OCI-LY3 (cell line): ENCODE results near the gene OPHN1.

Experiments used
- H2AFZ ChIP-seq: fragments of 200-600, 300-600 bp; shearing (Covaris generic); 2 replicates; pipeline ENCODE4 v1.6.0; 2014; ENCODE audit warnings: antibody characterized with exemption, low read depth, low read length
- H3K27ac ChIP-seq: fragments of 200-600, 300-600 bp; sonication (generic); 2 replicates; pipeline ENCODE4 v1.5.1; 2014; ENCODE audit warnings: mild to moderate bottlenecking, low read length, moderate library complexity, mixed read lengths
- H3K27me3 ChIP-seq: fragments of 200-600, 300-600 bp; sonication (generic); 2 replicates; pipeline ENCODE4 v1.6.1; 2014; ENCODE audit warnings: low read depth, low read length, mixed read lengths
- H3K36me3 ChIP-seq: fragments of 200-600, 300-600 bp; sonication (generic); replicated peaks from 2 replicates; pipeline ENCODE3; 2014; ENCODE audit warnings: low read depth, low read length, mixed read lengths
- H3K4me1 ChIP-seq: fragments of 300-600, 200-600 bp; sonication (generic); 2 replicates; pipeline ENCODE4 v1.6.1; 2014; ENCODE audit warnings: low read length, mixed read lengths
- H3K4me2 ChIP-seq: fragments of 200-600, 300-600 bp; sonication (generic); 2 replicates; pipeline ENCODE4 v1.6.1; 2014; ENCODE audit warnings: low read length, mixed read lengths
- H3K4me3 ChIP-seq: fragments of 300-600, 200-600 bp; sonication (generic); 2 replicates; pipeline ENCODE4 v1.5.1; 2014; ENCODE audit warnings: antibody characterized with exemption, mild to moderate bottlenecking, low read length, moderate library complexity
- H3K79me2 ChIP-seq: fragments of 300-600, 200-600 bp; shearing (Covaris generic); 2 replicates; pipeline ENCODE4 v1.6.1; 2014; ENCODE audit warnings: mild to moderate bottlenecking, low read length, mixed read lengths
- H3K9ac ChIP-seq: fragments of 300-600, 200-600 bp; shearing (Covaris generic); 2 replicates; pipeline ENCODE4 v1.6.0; 2014; ENCODE audit warnings: mild to moderate bottlenecking, low read length, moderate library complexity
- H3K9me3 ChIP-seq: fragments of 200-600, 300-600 bp; shearing (Covaris generic); 2 replicates; pipeline ENCODE4 v1.6.1; 2014; ENCODE audit warnings: low read length, mixed read lengths; ENCODE audit not compliant: insufficient read depth
- H4K20me1 ChIP-seq: fragments of 200-600, 300-600 bp; sonication (generic); 2 replicates; pipeline ENCODE4 v1.6.1; 2016; ENCODE audit warnings: low read length, mixed read lengths; ENCODE audit not compliant: insufficient read depth
- EZH2phosphoT487 ChIP-seq: fragments of 200-600 bp; shearing (Covaris generic); IDR thresholded peaks from 2 replicates; pipeline ENCODE4 v1.6.1; 2018; ENCODE audit warnings: antibody characterized with exemption, mixed run types, low read depth
- TF ChIP-seq, protein P1 (sequence below): fragments of 200-600, 300-600 bp; sonication (generic); IDR thresholded peaks from 2 replicates; pipeline ENCODE4 v1.5.1; 2014; ENCODE audit warnings: antibody characterized with exemption, low read length, low read depth

OPHN1 gene

DNA sequence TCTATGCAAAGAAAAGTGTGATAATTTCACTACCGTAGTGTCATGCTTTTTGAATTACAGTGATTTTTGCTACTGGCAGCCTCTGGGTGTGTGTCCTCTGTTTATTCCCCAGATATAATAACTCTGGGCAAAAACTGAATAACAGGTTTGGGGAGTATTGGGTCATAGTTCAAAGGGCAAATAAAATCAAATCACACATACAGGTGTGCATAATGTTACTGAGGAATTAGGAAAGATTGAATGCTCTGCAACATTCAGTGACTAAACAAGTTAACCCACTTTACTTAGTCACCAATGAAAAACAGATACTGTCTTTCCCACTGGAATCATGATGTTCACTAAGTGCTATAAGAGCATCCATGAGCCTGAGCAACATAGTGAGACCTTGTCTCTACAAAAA, 224.3 kb downstream of the OPHN1 start:
- Histone ChIP-seq H3K4me2 (no peak overlapping the region), H3K9ac (no peak overlapping the region), H3K9me3 (no peaks in the 10 kb centered on the region), H3K4me3 (no peak overlapping the region), H3K4me1 (peaks cover 11% of the 10 kb centered on the region), H3K27me3 (no peaks in the 10 kb centered on the region), H4K20me1 (no peaks in the 10 kb centered on the region), H3K79me2 (no peaks in the 10 kb centered on the region), H3K36me3 (no peaks in the 10 kb centered on the region), H2AFZ (no peak overlapping the region), H3K27ac (no peak overlapping the region)
- TF ChIP-seq EZH2phosphoT487, result no peak
- TF ChIP-seq, protein P1, sequence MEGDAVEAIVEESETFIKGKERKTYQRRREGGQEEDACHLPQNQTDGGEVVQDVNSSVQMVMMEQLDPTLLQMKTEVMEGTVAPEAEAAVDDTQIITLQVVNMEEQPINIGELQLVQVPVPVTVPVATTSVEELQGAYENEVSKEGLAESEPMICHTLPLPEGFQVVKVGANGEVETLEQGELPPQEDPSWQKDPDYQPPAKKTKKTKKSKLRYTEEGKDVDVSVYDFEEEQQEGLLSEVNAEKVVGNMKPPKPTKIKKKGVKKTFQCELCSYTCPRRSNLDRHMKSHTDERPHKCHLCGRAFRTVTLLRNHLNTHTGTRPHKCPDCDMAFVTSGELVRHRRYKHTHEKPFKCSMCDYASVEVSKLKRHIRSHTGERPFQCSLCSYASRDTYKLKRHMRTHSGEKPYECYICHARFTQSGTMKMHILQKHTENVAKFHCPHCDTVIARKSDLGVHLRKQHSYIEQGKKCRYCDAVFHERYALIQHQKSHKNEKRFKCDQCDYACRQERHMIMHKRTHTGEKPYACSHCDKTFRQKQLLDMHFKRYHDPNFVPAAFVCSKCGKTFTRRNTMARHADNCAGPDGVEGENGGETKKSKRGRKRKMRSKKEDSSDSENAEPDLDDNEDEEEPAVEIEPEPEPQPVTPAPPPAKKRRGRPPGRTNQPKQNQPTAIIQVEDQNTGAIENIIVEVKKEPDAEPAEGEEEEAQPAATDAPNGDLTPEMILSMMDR, result no peak

DNA sequence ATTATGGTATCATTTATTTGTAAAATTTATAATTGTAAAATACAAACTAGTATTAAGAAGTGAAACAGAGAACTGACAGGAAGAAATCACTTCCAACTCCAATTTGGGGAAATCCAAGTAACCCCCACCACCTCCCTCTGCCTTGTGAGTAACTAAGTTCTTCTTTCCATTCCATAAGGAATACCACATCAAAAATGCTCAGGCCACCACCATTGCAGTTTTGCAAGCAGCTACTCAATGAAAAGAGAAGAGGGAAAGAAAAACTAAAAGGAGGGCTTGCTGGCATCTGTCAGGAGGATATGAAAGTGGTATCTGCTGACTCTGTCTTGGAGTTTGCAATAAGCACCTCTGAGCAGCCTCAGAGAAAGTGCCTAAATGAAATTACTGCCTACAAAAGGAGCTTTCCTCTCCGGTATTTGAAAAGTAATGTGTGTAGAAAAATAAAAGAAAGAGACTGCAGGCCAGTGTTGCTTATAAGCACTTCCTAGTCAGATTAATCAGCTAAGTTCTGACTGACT, 228.7 kb downstream of the OPHN1 start:
- H3K4me2 ChIP-seq, result peak overlapping the region; percentile 70
- TF ChIP-seq, protein P1, result no peak
- TF ChIP-seq EZH2phosphoT487, result no peak

DNA sequence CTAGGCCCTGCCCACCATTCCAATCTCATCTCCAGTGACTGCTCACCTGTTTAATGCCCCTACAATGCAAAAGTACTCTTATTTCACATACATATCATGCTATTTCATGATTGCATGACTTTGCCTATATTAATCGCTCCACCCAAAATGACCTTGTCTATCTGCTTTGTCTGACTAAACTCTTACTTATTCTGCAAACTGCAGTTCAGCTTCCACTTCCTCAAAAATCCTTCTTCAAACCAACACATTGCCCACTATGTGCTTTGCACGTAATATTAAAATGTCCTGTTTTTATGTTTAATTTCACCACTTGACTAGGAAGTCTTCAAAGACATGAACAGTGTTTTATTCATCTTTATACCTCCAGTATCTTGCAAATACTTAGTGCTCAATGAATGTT, 229.6 kb downstream of the OPHN1 start:
- H3K27ac ChIP-seq, result peak overlapping the region; percentile 73
- H3K4me1 ChIP-seq, result peaks cover 21% of the 10 kb centered on the region
- no peaks in the 10 kb centered on the region for H3K79me2 ChIP-seq
- no peaks in the 10 kb centered on the region for H3K9me3 ChIP-seq
- peak overlapping the region; percentile 7; the same call in 1 of the 2 replicates for H3K9ac ChIP-seq
- peak overlapping the region; percentile 70 for H3K4me2 ChIP-seq
- H2AFZ ChIP-seq, result 0 out of 2 replicates have a peak overlapping the region, but pooled peaks have one; percentile 39
- no peaks in the 10 kb centered on the region for H4K20me1 ChIP-seq
- no peaks in the 10 kb centered on the region for H3K36me3 ChIP-seq
- TF ChIP-seq, protein P1, result no peak
- TF ChIP-seq EZH2phosphoT487, result no peak
- H3K27me3 ChIP-seq, result no peaks in the 10 kb centered on the region
- H3K4me3 ChIP-seq, result peak overlapping the region; percentile 29; the same call in 1 of the 2 replicates

More for the DNA sequence above, 228.7 kb downstream of the OPHN1 start:
- Histone ChIP-seq H3K79me2 (no peaks in the 10 kb centered on the region), H3K9ac (no peak overlapping the region), H2AFZ (no peak overlapping the region), H3K4me1 (peaks cover 21% of the 10 kb centered on the region), H3K9me3 (no peaks in the 10 kb centered on the region), H3K27ac (peak overlapping the region; percentile 73), H4K20me1 (no peaks in the 10 kb centered on the region), H3K27me3 (no peaks in the 10 kb centered on the region), H3K4me3 (peak overlapping the region; percentile 15; the same call in 1 of the 2 replicates), H3K36me3 (no peaks in the 10 kb centered on the region)

DNA sequence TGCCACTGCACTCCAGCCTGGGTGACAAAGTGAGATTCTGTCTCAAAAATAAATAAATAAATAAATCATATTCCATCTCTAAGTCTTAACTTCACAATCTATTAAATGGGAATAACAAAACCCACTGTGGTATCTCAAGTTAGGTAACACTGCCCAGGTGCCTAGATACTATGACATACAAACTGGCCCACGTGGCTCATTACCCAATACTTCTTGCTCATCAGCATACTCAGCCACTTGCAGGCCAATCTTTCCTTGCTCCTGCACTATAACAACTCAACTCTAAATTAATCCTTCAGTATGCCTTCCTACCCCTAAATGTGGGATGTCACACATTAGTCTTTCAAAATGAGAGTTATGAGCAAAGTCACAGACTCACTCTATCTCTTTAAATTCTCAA, 230.1 kb downstream of the OPHN1 start:
- Histone ChIP-seq H4K20me1 (no peaks in the 10 kb centered on the region), H3K4me2 (peak overlapping the region; percentile 70), H3K27ac (peak overlapping the region; percentile 73), H3K9ac (no peak overlapping the region), H3K4me1 (peaks cover 21% of the 10 kb centered on the region), H3K4me3 (no peak overlapping the region), H3K9me3 (no peaks in the 10 kb centered on the region), H3K79me2 (no peaks in the 10 kb centered on the region), H3K27me3 (no peaks in the 10 kb centered on the region), H2AFZ (0 out of 2 replicates have a peak overlapping the region, but pooled peaks have one; percentile 39), H3K36me3 (no peaks in the 10 kb centered on the region)
- no peak for TF ChIP-seq EZH2phosphoT487
- TF ChIP-seq, protein P1, result no peak
